MCF 10A (cell line): Measurements from ENCODE around the gene FOLR3. TPM values are rescaled to one million over a fixed set of nuclear protein-coding genes. Genes with fewer than 3 reads are reported as not detected.
"Not testable (repeated sequence)": the region's sequence is repeated elsewhere in the genome, so short reads cannot be mapped to it uniquely, and the experiment has no call there.

Source experiments
- BruUV-seq: library from RNA; stranded (reverse); fragments of 400-500 nt; replicated peaks from 2 replicates; lab custom pipeline; 2021; lab: Mats Ljungman, UMichigan
- CTCF ChIA-PET: fragments of 300-600 bp; sonication (Branson Sonifier 250); formaldehyde crosslinking; extraction: SDS; loops from one replicate; lab custom pipeline; 2021; ENCODE audit warnings: antibody characterized with exemption, inconsistent platforms; lab: Yijun Ruan, JAX
- POLR2A ChIA-PET: fragments of 300-600, 350-650 bp; sonication (Branson Sonifier 250); formaldehyde crosslinking; extraction: SDS; loops from one replicate; lab custom pipeline; 2020; ENCODE audit warnings: antibody characterized with exemption, inconsistent platforms; lab: Yijun Ruan, JAX
- DNase-seq: peaks from one replicate; pipeline ENCODE4 v3.0.0-alpha.2; 2018; ENCODE audit not compliant: unreplicated experiment
- H3K27ac Mint-ChIP-seq: one replicate; pipeline ENCODE4 v1.8.0; 2022; ENCODE audit warnings: mild to moderate bottlenecking, low read depth, mixed read lengths; ENCODE audit not compliant: unreplicated experiment
- H3K27me3 Mint-ChIP-seq: one replicate; pipeline ENCODE4 v1.8.0; 2022; ENCODE audit warnings: mixed read lengths; ENCODE audit not compliant: insufficient read depth, unreplicated experiment
- H3K36me3 Mint-ChIP-seq: one replicate; pipeline ENCODE4 v1.8.0; 2022; ENCODE audit warnings: mild to moderate bottlenecking, moderate library complexity, mixed read lengths; ENCODE audit not compliant: insufficient read depth, unreplicated experiment
- H3K4me1 Mint-ChIP-seq: one replicate; pipeline ENCODE4 v1.8.0; 2022; ENCODE audit warnings: mixed read lengths; ENCODE audit not compliant: insufficient read depth, unreplicated experiment
- H3K4me3 Mint-ChIP-seq: one replicate; pipeline ENCODE4 v1.8.0; 2022; ENCODE audit warnings: mild to moderate bottlenecking, moderate library complexity, mixed read lengths; ENCODE audit not compliant: unreplicated experiment
- H3K9me3 Mint-ChIP-seq: one replicate; pipeline ENCODE4 v1.8.0; 2022; ENCODE audit warnings: mixed read lengths; ENCODE audit not compliant: unreplicated experiment
- intact Hi-C: fragments of 100-400 bp; cut with micrococcal nuclease; formaldehyde crosslinking; loops from 2 replicates; pipeline ENCODE4 v1.14.1; 2022
- total RNA-seq: library from RNA; stranded (reverse); gene quantifications from 2 replicates; pipeline ENCODE4 v1.2.3, GENCODE V29; 2022
- TF ChIP-seq, protein P1 (sequence below): fragments of 200-600 bp; IDR thresholded peaks from one replicate; pipeline ENCODE4 v1.8.0; 2022; ENCODE audit warnings: antibody characterized with exemption, mild to moderate bottlenecking; ENCODE audit not compliant: unreplicated experiment

The FOLR3 gene
- total RNA-seq, 1 experiment from 2014 or later, result 2.0 TPM

DNA sequence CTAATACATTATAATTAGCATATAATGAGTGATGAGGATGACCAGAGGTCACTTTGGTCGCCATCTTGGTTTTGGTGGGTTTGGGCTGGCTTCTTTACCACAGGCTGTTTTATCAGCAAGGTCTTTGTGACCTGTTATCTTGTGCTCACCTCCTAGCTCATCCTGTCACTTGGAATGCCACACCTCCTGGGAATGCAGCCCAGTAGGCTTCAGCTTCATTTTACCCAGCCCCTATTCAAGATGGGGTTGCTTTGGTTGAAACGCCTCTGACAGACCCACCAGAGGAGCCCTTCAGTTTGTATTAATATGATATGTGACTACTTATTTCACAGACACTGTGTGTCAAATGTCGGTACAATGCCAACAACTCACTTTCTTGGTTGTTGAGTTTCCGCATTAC is 20.2 kb downstream of the FOLR3 start:
- no peak for DNase-seq
- no peaks in the 10 kb centered on the region for H3K4me1 Mint-ChIP-seq
- no peaks in the 10 kb centered on the region for H3K36me3 Mint-ChIP-seq
- no TSS peak for BruUV-seq
- H3K27ac Mint-ChIP-seq, result no peak overlapping the region
- TF ChIP-seq, protein P1, sequence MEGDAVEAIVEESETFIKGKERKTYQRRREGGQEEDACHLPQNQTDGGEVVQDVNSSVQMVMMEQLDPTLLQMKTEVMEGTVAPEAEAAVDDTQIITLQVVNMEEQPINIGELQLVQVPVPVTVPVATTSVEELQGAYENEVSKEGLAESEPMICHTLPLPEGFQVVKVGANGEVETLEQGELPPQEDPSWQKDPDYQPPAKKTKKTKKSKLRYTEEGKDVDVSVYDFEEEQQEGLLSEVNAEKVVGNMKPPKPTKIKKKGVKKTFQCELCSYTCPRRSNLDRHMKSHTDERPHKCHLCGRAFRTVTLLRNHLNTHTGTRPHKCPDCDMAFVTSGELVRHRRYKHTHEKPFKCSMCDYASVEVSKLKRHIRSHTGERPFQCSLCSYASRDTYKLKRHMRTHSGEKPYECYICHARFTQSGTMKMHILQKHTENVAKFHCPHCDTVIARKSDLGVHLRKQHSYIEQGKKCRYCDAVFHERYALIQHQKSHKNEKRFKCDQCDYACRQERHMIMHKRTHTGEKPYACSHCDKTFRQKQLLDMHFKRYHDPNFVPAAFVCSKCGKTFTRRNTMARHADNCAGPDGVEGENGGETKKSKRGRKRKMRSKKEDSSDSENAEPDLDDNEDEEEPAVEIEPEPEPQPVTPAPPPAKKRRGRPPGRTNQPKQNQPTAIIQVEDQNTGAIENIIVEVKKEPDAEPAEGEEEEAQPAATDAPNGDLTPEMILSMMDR, result no peak
- H3K9me3 Mint-ChIP-seq, result no peaks in the 10 kb centered on the region
- H3K27me3 Mint-ChIP-seq, result no peaks in the 10 kb centered on the region
- ChIA-PET POLR2A (interaction anchor here (0.6 to 3.0 kb wide), 7 partner anchors 9 to 43 kb away, joined by 3 to 14 read pairs (median 4); partner anchors contain the start of gene ANAPC15), CTCF (interaction anchor here (1.5 to 6.5 kb wide), 2 partner anchors 9 to 12 kb away, joined by 7 to 46 read pairs; no protein-coding TSS in a partner anchor)
- intact Hi-C loops, result no loop called here
- H3K4me3 Mint-ChIP-seq, result no peak overlapping the region

DNA sequence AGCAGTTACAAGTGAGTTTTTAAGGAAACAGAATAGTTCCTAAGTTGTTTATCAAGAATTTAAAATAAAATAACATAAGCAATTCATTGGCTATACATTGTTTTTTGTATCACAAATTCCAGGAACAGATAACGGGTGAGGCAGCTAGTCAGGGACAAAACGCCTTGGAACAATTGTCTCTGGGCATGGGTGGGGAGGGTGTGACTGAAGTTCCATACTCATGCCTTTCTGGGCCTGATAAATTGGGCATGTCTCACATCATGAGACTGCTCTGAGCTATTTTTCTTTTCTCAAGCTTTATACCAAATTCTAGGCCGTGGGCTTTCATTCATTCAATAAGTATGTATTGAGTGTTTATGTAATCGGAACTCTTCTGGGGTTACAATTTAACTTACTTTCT is 21.6 kb downstream of the FOLR3 start:
- DNase-seq, result no peak
- H3K4me3 Mint-ChIP-seq, result no peak overlapping the region
- TF ChIP-seq, protein P1, result no peak
- H3K9me3 Mint-ChIP-seq, result no peaks in the 10 kb centered on the region
- no peaks in the 10 kb centered on the region for H3K4me1 Mint-ChIP-seq
- CTCF ChIA-PET, result interaction anchor here (1.0 to 6.5 kb wide), 3 partner anchors 10 to 27 kb away, joined by 4 to 46 read pairs (median 7); no protein-coding TSS in a partner anchor
- no peaks in the 10 kb centered on the region for H3K27me3 Mint-ChIP-seq
- no peaks in the 10 kb centered on the region for H3K36me3 Mint-ChIP-seq
- H3K27ac Mint-ChIP-seq, result no peak overlapping the region
- intact Hi-C loops, result no loop called here
- BruUV-seq, result no TSS peak
- POLR2A ChIA-PET, result interaction anchor here (0.6 to 3.0 kb wide), 8 partner anchors 10 to 1781 kb away, joined by 3 to 14 read pairs (median 5); partner anchors contain the start of genes ANAPC15 and DHCR7

DNA sequence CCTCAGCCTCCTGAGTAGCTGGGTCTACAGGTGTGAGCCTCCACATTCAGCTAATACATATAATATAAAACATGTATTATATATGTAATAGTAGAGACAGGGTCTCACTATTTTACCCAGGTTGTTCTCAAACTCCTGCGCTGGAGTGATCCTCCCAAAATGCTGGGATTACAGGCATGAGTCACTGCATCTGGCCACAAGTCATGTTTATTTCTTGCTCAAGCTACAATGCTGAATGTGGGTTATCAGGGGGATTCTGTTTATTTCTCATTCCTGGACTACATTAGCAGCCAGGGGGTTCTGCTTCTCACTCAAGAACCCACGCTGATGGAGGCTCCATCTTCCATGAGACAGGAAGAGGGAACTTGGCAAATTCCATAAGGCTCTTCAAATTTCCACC is 24.8 kb downstream of the FOLR3 start:
- no peak overlapping the region for H3K4me3 Mint-ChIP-seq
- H3K27ac Mint-ChIP-seq, result no peak overlapping the region
- ChIA-PET CTCF (interaction anchor here (1.0 to 2.0 kb wide), 4 partner anchors 14 to 215 kb away, joined by 4 to 7 read pairs (median 4); no protein-coding TSS in a partner anchor), POLR2A (interaction anchor here (0.6 to 2.3 kb wide), 4 partner anchors 8 to 51 kb away, joined by 3 to 11 read pairs (median 4); no protein-coding TSS in a partner anchor)
- intact Hi-C loops, result no loop called here
- DNase-seq, result no peak
- BruUV-seq, result no TSS peak
- no peaks in the 10 kb centered on the region for H3K27me3 Mint-ChIP-seq
- H3K36me3 Mint-ChIP-seq, result no peaks in the 10 kb centered on the region
- H3K9me3 Mint-ChIP-seq, result no peaks in the 10 kb centered on the region
- TF ChIP-seq, protein P1, result no peak
- no peaks in the 10 kb centered on the region for H3K4me1 Mint-ChIP-seq

DNA sequence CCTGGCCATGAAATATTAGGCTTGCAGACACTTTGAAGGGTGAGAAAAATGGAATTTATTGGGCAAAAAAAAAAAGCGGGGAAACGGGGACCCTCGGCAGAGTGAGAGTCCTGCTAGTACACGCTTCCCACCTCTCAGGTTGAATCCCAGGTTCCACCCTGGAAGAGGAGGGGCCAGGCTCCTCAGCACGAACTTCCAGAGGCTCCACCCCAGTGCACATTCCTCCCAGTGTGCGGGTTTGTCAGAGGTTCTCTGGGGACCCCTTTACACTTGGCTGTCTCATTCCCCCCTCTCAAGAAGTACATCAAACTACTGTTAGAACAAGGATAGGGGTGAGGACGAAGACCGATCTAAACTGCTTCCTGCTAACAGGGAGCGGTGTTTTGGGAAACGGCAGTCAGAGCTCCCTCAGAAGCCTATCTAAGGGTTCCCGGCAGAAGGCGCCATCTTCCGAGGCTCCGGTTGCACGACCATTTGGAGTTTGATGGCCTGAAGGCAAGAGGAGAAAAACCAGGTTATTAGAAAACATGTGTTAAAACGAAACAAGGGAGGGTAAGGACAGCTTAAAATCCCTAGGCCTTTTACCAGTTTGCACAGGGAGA is 27.5 kb downstream of the FOLR3 start:
- Mint-ChIP-seq H3K4me3 (no peak overlapping the region), H3K27ac (no peak overlapping the region), H3K27me3 (no peaks in the 10 kb centered on the region), H3K9me3 (no peaks in the 10 kb centered on the region), H3K36me3 (no peaks in the 10 kb centered on the region), H3K4me1 (no peaks in the 10 kb centered on the region)
- CTCF ChIA-PET, result interaction anchor here (0.7 to 1.0 kb wide), 3 partner anchors 16 to 21 kb away, joined by 3 read pairs; no protein-coding TSS in a partner anchor
- DNase-seq, result no peak
- BruUV-seq, result no TSS peak
- POLR2A ChIA-PET, result interaction anchor here (0.7 to 1.3 kb wide), 2 partner anchors 12 to 19 kb away, joined by 3 read pairs; no protein-coding TSS in a partner anchor
- TF ChIP-seq, protein P1, result no peak
- intact Hi-C loops, result no loop called here

DNA sequence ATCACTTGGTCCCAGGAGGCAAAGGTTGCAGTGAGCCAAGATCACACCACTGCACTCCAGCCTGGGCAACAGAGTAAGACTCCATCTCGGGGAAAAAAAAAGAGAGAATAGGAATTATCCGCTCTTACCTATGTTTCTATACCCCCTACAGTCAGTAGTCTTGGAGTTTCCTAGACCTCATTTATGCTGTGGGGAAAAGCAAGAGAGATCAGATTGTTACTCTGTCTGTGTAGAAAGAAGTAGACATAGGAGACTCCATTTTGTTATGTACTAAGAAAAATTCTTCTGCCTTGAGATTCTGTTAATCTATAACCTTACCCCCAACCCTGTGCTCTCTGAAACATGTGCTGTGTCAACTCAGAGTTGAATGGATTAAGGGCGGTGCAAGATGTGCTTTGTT is 28.7 kb downstream of the FOLR3 start:
- BruUV-seq, H3K9me3 Mint-ChIP-seq, H3K27me3 Mint-ChIP-seq, DNase-seq, H3K36me3 Mint-ChIP-seq, POLR2A ChIA-PET, H3K27ac Mint-ChIP-seq, intact Hi-C loops, H3K4me1 Mint-ChIP-seq, H3K4me3 Mint-ChIP-seq: not testable (repeated sequence)
- CTCF ChIA-PET, result interaction anchor here (1.0 kb wide), 1 partner anchor 21 kb away, joined by 3 read pairs; no protein-coding TSS in a partner anchor

DNA sequence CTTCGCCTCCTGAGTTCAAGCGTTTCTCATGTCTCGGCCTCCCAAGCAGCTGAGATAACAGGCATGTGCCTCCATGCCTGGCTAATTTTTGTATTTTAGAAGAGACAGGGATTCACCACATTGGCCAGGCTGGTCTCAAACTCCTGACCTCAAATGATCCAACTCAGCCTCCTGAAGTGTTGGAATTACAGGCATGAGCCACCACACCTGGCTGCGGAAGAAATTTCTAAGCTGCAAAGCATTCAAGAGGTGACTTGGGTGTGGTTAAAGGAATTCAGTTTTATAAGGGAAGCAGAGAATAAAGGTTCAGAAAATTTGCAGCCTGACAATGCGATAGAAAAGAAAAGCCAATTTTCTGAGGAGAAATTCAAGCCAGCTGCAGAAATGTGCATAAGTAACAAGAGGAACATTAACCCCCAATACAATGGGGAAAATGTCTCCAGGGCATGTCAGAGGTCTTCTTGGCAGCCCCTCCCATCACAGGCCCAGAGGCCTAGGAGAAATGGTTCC is 33.6 kb downstream of the FOLR3 start:
- H3K36me3 Mint-ChIP-seq, intact Hi-C loops, H3K27me3 Mint-ChIP-seq, H3K27ac Mint-ChIP-seq, H3K4me1 Mint-ChIP-seq, H3K4me3 Mint-ChIP-seq, BruUV-seq, DNase-seq, H3K9me3 Mint-ChIP-seq: not testable (repeated sequence)
- CTCF ChIA-PET, result interaction anchor here (0.6 to 5.1 kb wide), 4 partner anchors 15 to 205 kb away, joined by 3 to 22 read pairs (median 5); no protein-coding TSS in a partner anchor
- POLR2A ChIA-PET, result interaction anchor here (0.6 to 1.2 kb wide), 4 partner anchors 9 to 51 kb away, joined by 3 read pairs; no protein-coding TSS in a partner anchor
